HG03354 (cell line): ENCODE results near the gene MAD1L1.

Source experiments
- ATAC-seq: cut with Tn5 transposase; IDR thresholded peaks from one replicate; pipeline ENCODE4 v1.9.1; 2021; ENCODE audit warnings: mild to moderate bottlenecking; ENCODE audit not compliant: unreplicated experiment, poor library complexity, severe bottlenecking

The MAD1L1 gene

GRCh38 chr7:1794888-1795542 lies 437.7 kb downstream of the MAD1L1 start:
- no peak for ATAC-seq

GRCh38 chr7:1787681-1788235 lies 445.0 kb downstream of the MAD1L1 start:
- no peak for ATAC-seq

GRCh38 chr7:1787241-1787640 lies 445.5 kb downstream of the MAD1L1 start:
- ATAC-seq: no peak

GRCh38 chr7:1785839-1786238 lies 446.9 kb downstream of the MAD1L1 start:
- no peak for ATAC-seq

- no peak for ATAC-seq
Measured at GRCh38 chr7:1781369-1781768, 451.4 kb downstream of the MAD1L1 start.

GRCh38 chr7:1779445-1779844 lies 453.3 kb downstream of the MAD1L1 start:
- ATAC-seq: no peak

- ATAC-seq: no peak
Measured at GRCh38 chr7:1777122-1777521, 455.6 kb downstream of the MAD1L1 start.

GRCh38 chr7:1775389-1775788 lies 457.4 kb downstream of the MAD1L1 start:
- no peak for ATAC-seq

- ATAC-seq: no peak
Measured at GRCh38 chr7:1770331-1770730, 462.4 kb downstream of the MAD1L1 start.

- ATAC-seq: no peak
Measured at GRCh38 chr7:1769286-1770200, 463.2 kb downstream of the MAD1L1 start.

GRCh38 chr7:1768832-1769231 lies 463.9 kb downstream of the MAD1L1 start:
- ATAC-seq: no peak

GRCh38 chr7:1767524-1767923 lies 465.2 kb downstream of the MAD1L1 start:
- no peak for ATAC-seq
